ENCODE measurements around the gene DGKH. TPM values are rescaled to one million over a fixed set of nuclear protein-coding genes. Genes with fewer than 3 reads are reported as not detected.

The DGKH gene
- total RNA-seq, 1 experiment from 2014 or later = 9.2 TPM

DNA sequence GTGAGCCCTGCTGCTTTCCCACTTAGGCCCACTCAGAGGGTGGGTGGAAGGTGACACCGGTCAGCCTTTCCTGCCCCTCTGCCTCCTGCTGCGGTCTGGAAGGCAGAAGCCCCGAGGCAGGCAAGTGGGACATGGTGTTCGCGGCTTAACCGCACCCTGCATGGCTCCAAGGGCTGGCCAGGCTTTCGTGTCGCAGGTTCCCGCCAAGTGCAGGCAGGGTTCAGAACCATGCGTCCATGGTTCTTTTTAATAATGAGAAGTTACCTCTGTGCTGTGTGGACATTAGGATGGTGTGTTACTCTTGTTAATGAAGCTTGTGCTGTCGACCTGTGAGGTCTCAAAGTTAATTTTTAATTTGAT, 986 bp downstream of the DGKH start:
- peak overlapping the region; percentile 76 for H3K9ac ChIP-seq (ENCODE audit: low read length)
- no peaks in the 10 kb centered on the region for H3K9me3 ChIP-seq (ENCODE audit: control insufficient read depth in 1 of 2, insufficient read depth in 1 of 2, low read depth in 1 of 2, low read length in 2 of 2)
- no peaks in the 10 kb centered on the region for H4K20me1 ChIP-seq (ENCODE audit: insufficient read depth)
- no peaks in the 10 kb centered on the region for H3K36me3 ChIP-seq (ENCODE audit: control insufficient read depth in 1 of 2, insufficient read depth in 2 of 2, low read length in 2 of 2)
- intact Hi-C loops (cut with micrococcal nuclease) = loop anchor here (5.0 kb wide), 4 partner anchors 58 to 382 kb away; partner anchors contain the start of gene VWA8
- peak; percentile 35 for ATAC-seq
- H3K4me2 ChIP-seq (ENCODE audit: low read length) = peak overlapping the region; percentile 98
- H3K4me3 ChIP-seq (replicated peaks in 1 of 2; ENCODE audit: low read depth in 1 of 2, low read length in 2 of 2) = peak overlapping the region; percentile 51 to 65
- BruUV-seq (replicated peaks) = no TSS peak
- RAD21 ChIA-PET (ENCODE audit: low non-redundant PET in 1 of 2, low total read pairs in 2 of 2, uncharacterized antibody in 2 of 2, unreplicated experiment in 2 of 2) = no interaction called here
- peak overlapping the region; percentile 64 for H3K27ac ChIP-seq (ENCODE audit: low read depth, low read length)
- H2AFZ ChIP-seq (ENCODE audit: low read depth, low read length, poor library complexity, severe bottlenecking) = no peak overlapping the region
- H3K27me3 ChIP-seq (ENCODE audit: insufficient read depth, low read length) = no peaks in the 10 kb centered on the region
- no peak for DNase-seq (ENCODE audit: low read depth, low spot score)
- TF ChIP-seq SRF (IDR thresholded peaks at IDR 0.05; ENCODE audit: low read depth) (no peak), FOSL1 (IDR thresholded peaks at IDR 0.05; ENCODE audit: low read depth) (no peak), SP1 (IDR thresholded peaks at IDR 0.05; ENCODE audit: low read depth) (no peak), RAD21 (IDR thresholded peaks at IDR 0.05; ENCODE audit: low read depth) (no peak), CEBPB (IDR thresholded peaks at IDR 0.05; ENCODE audit: low read depth) (no peak), ZFX (IDR thresholded peaks at IDR 0.05) (no peak), SIN3A (IDR thresholded peaks at IDR 0.05; ENCODE audit: low read depth) (no peak), EZH2 (IDR thresholded peaks at IDR 0.05) (no peak), YY1 (IDR thresholded peaks at IDR 0.05; ENCODE audit: extremely low read depth, insufficient replicate concordance, low read depth, low read length) (no peak), ZNF274 (IDR thresholded peaks at IDR 0.05; ENCODE audit: low read depth, low read length) (no peak)
- TF ChIP-seq, protein P1, sequence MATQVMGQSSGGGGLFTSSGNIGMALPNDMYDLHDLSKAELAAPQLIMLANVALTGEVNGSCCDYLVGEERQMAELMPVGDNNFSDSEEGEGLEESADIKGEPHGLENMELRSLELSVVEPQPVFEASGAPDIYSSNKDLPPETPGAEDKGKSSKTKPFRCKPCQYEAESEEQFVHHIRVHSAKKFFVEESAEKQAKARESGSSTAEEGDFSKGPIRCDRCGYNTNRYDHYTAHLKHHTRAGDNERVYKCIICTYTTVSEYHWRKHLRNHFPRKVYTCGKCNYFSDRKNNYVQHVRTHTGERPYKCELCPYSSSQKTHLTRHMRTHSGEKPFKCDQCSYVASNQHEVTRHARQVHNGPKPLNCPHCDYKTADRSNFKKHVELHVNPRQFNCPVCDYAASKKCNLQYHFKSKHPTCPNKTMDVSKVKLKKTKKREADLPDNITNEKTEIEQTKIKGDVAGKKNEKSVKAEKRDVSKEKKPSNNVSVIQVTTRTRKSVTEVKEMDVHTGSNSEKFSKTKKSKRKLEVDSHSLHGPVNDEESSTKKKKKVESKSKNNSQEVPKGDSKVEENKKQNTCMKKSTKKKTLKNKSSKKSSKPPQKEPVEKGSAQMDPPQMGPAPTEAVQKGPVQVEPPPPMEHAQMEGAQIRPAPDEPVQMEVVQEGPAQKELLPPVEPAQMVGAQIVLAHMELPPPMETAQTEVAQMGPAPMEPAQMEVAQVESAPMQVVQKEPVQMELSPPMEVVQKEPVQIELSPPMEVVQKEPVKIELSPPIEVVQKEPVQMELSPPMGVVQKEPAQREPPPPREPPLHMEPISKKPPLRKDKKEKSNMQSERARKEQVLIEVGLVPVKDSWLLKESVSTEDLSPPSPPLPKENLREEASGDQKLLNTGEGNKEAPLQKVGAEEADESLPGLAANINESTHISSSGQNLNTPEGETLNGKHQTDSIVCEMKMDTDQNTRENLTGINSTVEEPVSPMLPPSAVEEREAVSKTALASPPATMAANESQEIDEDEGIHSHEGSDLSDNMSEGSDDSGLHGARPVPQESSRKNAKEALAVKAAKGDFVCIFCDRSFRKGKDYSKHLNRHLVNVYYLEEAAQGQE (IDR thresholded peaks at IDR 0.05; ENCODE audit: low read depth) = no peak
- CTCF ChIA-PET = no interaction called here
- H3K9me2 ChIP-seq (ENCODE audit: insufficient read depth) = no peaks in the 10 kb centered on the region
- peaks cover 10 to 17% of the 10 kb centered on the region in 2 experiments for H3K4me1 ChIP-seq (ENCODE audit: control insufficient read depth in 1 of 2, insufficient read depth in 2 of 2, low read length in 2 of 2)
- H3K79me2 ChIP-seq (ENCODE audit: insufficient read depth, low read length) = peaks cover 10% of the 10 kb centered on the region
- POLR2A ChIA-PET = no interaction called here

Measured in HCT116 (cell line).